OCI-M2 (cell line): ENCODE measurements around the gene SLC44A1.
"Not testable (repeated sequence)": the region's sequence is repeated elsewhere in the genome, so short reads cannot be mapped to it uniquely, and the experiment has no call there.

Experiments
- DNase-seq: peaks from one replicate; lab custom pipeline; 2025; ENCODE audit not compliant: unreplicated experiment; lab: John Stamatoyannopoulos, UW

The SLC44A1 gene

GRCh38 chr9:105242062-105242461 is 2.4 kb upstream of the SLC44A1 start:
- DNase-seq = no peak

GRCh38 chr9:105242557-105242956 is 1.9 kb upstream of the SLC44A1 start:
- DNase-seq = no peak

DNA sequence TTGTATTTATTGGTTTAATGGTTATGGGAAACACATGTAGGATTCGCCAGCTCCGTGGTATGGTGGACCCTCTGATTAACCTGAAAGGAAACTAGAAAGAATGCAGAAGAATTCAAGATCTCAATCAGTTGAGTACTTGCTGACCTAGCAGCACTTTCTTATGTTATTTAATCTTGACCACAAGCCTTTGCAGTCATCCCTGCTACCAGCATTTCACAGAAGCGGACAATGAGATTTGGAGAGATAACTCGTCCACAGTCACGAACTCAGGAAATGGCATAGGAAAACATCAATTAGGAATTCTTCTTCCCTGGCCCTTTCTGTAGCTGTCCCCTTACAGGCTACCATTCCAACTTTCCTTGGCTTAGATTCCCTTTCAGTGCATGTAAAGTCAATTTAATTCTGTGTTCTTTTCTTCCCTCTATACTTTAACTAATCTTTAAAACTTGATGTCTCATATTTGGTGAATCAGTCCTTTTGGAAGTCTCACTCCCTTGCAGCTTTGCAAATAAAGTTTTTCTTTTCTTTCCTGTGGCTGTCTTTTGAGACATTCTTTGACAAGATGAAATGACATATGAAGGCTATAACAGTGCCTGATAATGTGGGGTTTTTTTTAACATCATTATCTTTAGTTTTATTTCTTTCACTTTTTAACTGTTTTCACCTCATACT is 1.3 kb upstream of the SLC44A1 start:
- DNase-seq = no peak

DNA sequence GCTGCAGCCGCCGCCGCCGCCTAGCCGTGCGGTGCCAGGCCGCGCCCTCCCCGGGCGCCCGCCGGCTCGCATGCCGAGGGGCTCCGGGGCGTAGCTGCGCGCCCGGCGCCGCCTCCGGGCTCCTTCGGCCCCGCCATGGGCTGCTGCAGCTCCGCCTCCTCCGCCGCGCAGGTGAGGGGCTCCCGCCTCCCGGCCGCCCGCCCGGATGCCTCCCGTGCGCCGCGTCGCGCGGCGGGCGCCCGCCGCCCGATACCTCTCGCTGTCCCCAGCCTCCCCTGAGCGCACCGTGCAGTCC is 230 bp downstream of the SLC44A1 start:
- no peak for DNase-seq

DNA sequence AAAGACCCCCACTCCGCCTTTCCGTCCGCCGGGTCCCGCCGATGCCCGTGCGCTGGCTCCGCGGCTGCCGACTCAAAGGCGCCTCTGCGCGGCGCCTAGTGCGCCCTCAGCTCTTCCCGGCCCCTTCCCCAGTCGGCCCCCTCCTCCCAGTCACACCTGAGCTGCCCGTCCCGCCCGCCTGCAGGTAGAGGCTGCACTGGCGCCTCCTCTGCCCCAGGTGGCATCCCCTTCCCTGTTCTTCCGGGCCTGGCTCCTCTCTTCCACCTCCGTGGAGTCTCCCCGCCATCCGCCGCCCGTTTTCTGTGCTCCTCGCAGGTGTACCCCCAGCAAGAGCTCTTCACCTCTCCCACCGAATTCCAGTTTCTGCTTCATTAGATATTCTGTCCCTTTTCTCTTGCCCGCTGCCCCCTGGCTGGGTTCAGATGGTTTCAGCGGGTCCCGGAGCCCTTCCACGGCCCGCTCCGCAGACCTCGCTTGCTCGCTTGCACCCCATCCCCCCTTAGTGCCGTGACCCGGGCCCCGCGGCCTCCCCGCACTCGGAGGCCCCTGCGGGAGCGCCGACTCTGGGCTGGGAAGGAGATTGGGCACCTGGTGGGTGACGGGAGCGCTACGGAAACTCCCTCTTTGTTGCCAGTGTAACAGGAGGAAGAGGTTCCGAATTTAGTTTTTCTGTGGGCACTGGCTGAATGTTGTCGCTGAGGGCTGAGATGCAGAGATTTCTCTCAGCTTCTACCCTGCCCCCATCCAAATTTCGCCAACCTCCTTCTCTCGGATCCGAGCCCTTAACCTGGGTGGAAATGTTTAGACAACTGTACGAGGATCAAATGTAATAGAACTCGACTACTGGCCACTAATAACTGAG is 809 bp downstream of the SLC44A1 start:
- no peak for DNase-seq

- DNase-seq = no peak
These were observed 1.4 kb downstream of the SLC44A1 start for GRCh38 chr9:105245891-105246161.

- DNase-seq = no peak
These were observed 2.3 kb downstream of the SLC44A1 start for GRCh38 chr9:105246656-105247173.

GRCh38 chr9:105248691-105249090 is 4.2 kb downstream of the SLC44A1 start:
- no peak for DNase-seq

- no peak for DNase-seq
These were observed 6.7 kb downstream of the SLC44A1 start for GRCh38 chr9:105251133-105251532.

DNA sequence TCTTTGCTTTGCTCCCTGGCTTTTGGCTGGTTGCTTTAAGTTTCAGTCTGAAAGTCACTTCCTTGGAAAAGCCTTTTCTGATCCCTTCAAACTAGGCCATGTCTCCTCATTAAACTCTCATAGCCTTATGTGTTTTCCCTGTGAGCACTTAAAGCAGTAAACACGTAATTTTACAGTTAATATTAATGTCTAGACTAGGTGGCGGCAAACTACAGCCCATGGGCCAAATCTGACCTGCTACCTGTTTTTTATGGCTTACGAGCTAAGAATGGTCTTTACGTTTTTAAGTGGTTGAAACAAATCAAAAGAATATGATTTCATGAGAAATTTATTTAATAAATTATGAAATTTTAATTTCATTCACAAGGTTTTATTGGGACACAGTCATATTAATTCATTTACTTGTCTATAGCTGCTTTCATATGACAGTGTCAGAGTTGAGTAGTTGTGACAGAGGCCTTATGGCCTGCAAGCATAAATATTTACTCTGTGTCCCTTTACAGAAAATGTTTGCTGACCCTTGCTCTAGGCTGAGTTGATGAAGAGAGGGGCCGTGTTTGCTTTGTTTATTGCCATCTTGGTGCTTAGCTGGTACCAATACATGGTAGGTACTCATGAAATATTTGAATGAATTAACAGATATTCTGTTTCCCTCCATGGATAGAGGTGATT is 7.4 kb downstream of the SLC44A1 start:
- no peak for DNase-seq

GRCh38 chr9:105252405-105252756 is 7.9 kb downstream of the SLC44A1 start:
- no peak for DNase-seq

DNA sequence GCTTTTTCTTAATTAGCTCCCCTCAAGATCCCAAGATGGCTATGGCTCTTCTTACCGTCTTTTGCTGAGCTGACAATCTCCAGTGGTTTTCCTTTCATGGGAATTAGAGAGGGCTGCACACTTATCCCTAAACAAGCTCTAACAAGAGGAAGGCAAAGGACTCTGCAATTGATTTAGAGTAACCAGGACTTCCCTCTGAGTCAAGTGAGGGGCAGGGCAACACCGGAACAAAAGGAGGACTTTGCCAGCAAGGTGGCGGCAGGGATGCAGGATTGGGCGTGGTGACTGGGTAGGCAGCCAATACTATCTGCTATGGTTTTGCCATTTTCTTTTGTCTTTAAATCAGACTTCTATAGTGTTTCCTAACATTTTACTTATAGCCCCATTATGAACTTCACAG is 9.8 kb downstream of the SLC44A1 start:
- DNase-seq = no peak

- no peak for DNase-seq
These were observed 11.0 kb downstream of the SLC44A1 start for GRCh38 chr9:105255421-105255820.

GRCh38 chr9:105256569-105256968 is 12.1 kb downstream of the SLC44A1 start:
- DNase-seq = not testable (repeated sequence)

GRCh38 chr9:105257809-105258208 is 13.4 kb downstream of the SLC44A1 start:
- no peak for DNase-seq

DNA sequence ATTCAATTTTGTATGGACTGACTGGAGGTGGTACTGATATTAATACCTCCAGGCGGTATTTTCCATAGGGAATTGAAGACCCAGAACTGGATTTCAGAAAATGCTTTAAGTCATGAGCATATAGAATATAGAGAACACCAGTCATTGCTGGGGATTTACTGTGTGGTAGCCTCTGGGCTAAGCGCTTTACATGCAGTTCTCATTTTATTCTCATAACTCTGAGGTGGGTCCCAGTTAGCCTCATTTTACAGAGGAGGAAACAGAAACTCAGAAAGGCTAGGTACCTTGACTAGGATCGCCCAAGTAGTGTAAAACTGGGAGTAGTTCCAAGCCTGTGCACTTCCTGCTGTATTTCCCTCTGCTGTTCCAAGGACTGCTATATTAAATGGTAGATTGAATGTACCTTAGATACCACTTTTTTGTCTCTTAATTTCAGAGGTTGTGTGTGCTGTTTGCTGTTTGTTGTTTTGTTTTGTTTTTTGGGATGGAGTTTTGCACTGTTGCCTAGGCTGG is 13.8 kb downstream of the SLC44A1 start:
- DNase-seq = no peak

DNA sequence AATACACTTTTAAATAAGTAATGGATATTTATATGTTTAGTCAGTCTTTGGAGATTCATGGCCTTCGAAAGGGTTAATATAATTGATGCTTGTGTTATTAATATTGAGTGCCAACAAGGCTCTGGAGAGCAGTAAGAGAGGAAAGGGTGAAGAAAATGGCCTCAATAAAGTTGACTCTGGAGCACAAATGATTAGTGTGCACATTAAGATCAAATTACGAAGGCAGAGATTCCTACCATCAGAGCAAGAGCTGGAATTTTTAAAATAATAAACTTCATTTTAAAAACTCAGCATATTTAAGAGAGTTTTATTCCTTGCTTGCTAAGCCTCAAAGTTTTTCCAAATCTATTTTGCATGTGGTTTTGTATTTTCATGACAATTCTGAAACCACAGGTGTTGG is 14.8 kb downstream of the SLC44A1 start:
- DNase-seq = no peak

- no peak for DNase-seq
These were observed 15.5 kb downstream of the SLC44A1 start for GRCh38 chr9:105259731-105260612.

DNA sequence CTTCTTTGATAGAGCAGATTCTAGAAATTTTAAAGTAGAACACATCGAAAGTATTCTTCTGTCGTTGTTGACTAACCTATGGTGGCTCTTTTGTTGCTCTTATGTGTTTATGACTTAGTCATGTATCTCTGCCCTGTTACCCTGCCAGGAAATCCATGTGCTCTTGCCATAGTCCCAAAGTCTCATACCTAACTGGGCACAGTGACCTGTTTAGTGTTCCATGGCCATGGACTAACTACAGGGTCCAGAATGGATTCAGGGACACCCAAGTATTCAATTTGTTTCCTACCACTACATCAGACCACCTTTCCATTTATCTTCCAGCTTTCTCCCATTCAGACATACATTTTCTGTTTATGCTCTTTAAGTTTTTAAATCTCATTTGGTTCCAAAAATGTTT is 18.0 kb downstream of the SLC44A1 start:
- DNase-seq = no peak

DNA sequence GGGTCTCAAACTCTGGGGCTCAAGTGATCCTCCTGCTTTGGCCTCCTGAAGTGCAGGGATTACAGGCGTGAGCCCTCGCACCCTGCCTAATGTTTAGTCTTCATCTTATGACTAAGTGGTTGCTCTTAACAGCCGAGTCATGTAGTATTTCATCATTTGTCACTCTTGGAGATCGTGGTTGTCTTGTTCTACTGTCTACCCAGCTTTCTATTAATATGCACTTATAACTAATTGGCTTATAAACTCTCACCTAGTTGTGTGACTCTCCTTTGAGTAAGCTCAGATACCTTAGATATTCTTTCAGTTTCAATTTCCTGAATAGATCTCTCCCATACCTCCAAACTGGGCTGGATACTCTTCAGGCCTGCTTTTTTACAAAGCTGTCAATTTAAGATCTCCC is 19.9 kb downstream of the SLC44A1 start:
- DNase-seq = no peak

GRCh38 chr9:105268254-105268653 is 23.8 kb downstream of the SLC44A1 start:
- DNase-seq = not testable (repeated sequence)
